ENCODE results near the gene CNMD.
"Not testable (repeated sequence)": the region's sequence is repeated elsewhere in the genome, so short reads cannot be mapped to it uniquely, and the experiment has no call there.

DNA sequence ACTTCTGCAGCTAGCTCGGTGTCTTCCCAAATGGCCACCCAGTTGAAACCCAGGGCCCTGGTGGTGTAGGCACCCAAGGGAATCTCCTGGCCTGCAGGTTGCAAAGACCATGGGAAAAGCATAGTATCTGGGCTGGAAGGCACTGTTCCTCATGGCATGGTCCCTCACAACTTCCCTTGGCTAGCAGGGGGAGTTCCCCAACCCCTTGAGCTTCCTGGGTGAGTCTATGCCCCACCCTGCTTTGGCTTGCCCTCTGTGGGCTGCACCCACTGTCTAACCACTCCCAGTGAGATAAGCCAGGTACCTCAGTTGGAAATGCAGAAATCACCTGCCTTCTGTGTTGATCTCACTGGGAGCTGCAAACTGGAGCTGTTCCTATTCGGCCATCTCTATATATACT is 18.3 kb downstream of the CNMD start:
- TF ChIP-seq, protein P1, sequence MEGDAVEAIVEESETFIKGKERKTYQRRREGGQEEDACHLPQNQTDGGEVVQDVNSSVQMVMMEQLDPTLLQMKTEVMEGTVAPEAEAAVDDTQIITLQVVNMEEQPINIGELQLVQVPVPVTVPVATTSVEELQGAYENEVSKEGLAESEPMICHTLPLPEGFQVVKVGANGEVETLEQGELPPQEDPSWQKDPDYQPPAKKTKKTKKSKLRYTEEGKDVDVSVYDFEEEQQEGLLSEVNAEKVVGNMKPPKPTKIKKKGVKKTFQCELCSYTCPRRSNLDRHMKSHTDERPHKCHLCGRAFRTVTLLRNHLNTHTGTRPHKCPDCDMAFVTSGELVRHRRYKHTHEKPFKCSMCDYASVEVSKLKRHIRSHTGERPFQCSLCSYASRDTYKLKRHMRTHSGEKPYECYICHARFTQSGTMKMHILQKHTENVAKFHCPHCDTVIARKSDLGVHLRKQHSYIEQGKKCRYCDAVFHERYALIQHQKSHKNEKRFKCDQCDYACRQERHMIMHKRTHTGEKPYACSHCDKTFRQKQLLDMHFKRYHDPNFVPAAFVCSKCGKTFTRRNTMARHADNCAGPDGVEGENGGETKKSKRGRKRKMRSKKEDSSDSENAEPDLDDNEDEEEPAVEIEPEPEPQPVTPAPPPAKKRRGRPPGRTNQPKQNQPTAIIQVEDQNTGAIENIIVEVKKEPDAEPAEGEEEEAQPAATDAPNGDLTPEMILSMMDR (IDR thresholded peaks at IDR 0.05): not testable (repeated sequence)
- not testable (repeated sequence) for TF ChIP-seq POLR2A (IDR thresholded peaks at IDR 0.05)
